Liver (tissue), 9 donors: Measurements from ENCODE around the gene TRA2A. TPM values are rescaled to one million over a fixed set of nuclear protein-coding genes. Genes with fewer than 3 reads are reported as not detected.

ENCODE experiments used
- DNase-seq: peaks from one replicate; pipeline ENCODE4 v3.0.0-alpha.2; 2017; ENCODE audit warnings: low spot score
- H3K27ac ChIP-seq, 2 donors: one replicate each; pipeline ENCODE4 v1.7.0; 2013; ENCODE audit warnings: inconsistent platforms in 2 of 2, low read length in 2 of 2, control low read depth in 1 of 2, low read depth in 1 of 2, mild to moderate bottlenecking in 1 of 2
- H3K27me3 ChIP-seq, 4 donors: one replicate each; pipeline versions ENCODE4 v1.6.1 to v1.7.0; 2013; ENCODE audit warnings: low read length in 3 of 4, inconsistent platforms in 1 of 4, mild to moderate bottlenecking in 1 of 4, moderate library complexity in 1 of 4; ENCODE audit not compliant: control insufficient read depth in 4 of 4, insufficient read depth in 4 of 4
- H3K36me3 ChIP-seq, 4 donors: one replicate each; pipeline versions ENCODE4 v1.6.1 to v1.7.0; 2013; ENCODE audit warnings: low read length in 3 of 4, mild to moderate bottlenecking in 3 of 4, low read depth in 1 of 4, moderate library complexity in 1 of 4; ENCODE audit not compliant: control insufficient read depth in 4 of 4, insufficient read depth in 3 of 4
- H3K4me1 ChIP-seq, 4 donors: one replicate each; pipeline versions ENCODE4 v1.6.1 to v1.7.0; 2013; ENCODE audit warnings: low read length in 3 of 4, mild to moderate bottlenecking in 3 of 4, moderate library complexity in 1 of 4; ENCODE audit not compliant: control insufficient read depth in 4 of 4, insufficient read depth in 4 of 4
- H3K4me3 ChIP-seq, 3 donors: one replicate each; pipeline versions ENCODE4 v1.6.1 to v1.7.0; 2013; ENCODE audit warnings: low read length in 3 of 3, control low read depth in 1 of 3, low read depth in 1 of 3, mild to moderate bottlenecking in 1 of 3
- H3K9ac ChIP-seq, 2 donors: one replicate each; pipeline ENCODE4 v1.7.0; 2013; ENCODE audit warnings: low read length in 2 of 2, mild to moderate bottlenecking in 2 of 2, moderate library complexity in 2 of 2, control low read depth in 1 of 2, low read depth in 1 of 2
- H3K9me3 ChIP-seq, 4 donors: one replicate each; pipeline versions ENCODE4 v1.6.1 to v1.7.0; 2013; ENCODE audit warnings: low read length in 3 of 4; ENCODE audit not compliant: control insufficient read depth in 4 of 4
- ATF3 ChIP-seq: IDR thresholded peaks from 2 replicates; pipeline ENCODE4 v1.6.1; 2016; ENCODE audit warnings: antibody characterized with exemption
- CTCF ChIP-seq: fragments of 150-350 bp; IDR thresholded peaks from 2 replicates; pipeline ENCODE4 v1.5.1; 2017; ENCODE audit warnings: improper control_type of control experiment, low read depth, low read length; ENCODE audit not compliant: missing input control
- EGR1 ChIP-seq, 2 donors: IDR thresholded peaks; 2 replicates each; pipeline ENCODE4 v1.6.1; 2016 to 2018; ENCODE audit warnings: antibody characterized with exemption in 2 of 2, low read depth in 2 of 2
- FOXA1 ChIP-seq: IDR thresholded peaks from 2 replicates; pipeline ENCODE4 v1.6.1; 2016; ENCODE audit warnings: antibody characterized with exemption
- FOXA2 ChIP-seq: IDR thresholded peaks from 2 replicates; pipeline ENCODE4 v1.6.1; 2016; ENCODE audit warnings: antibody characterized with exemption
- GABPA ChIP-seq, 2 donors: IDR thresholded peaks in 1 of 2; conservative IDR thresholded peaks in 1 of 2; 2 replicates each; pipeline ENCODE4 v1.6.1; 2016; ENCODE audit warnings: antibody characterized with exemption in 2 of 2, mild to moderate bottlenecking in 1 of 2, moderate library complexity in 1 of 2
- HNF4A ChIP-seq, 2 donors: conservative IDR thresholded peaks; 2 replicates each; pipeline ENCODE4 v1.6.1; 2016; ENCODE audit warnings: antibody characterized with exemption in 2 of 2, mild to moderate bottlenecking in 2 of 2
- HNF4G ChIP-seq: IDR thresholded peaks from 2 replicates; pipeline ENCODE4 v1.6.1; 2016; ENCODE audit warnings: antibody characterized with exemption
- JUND ChIP-seq, 2 donors: IDR thresholded peaks; 2 replicates each; pipeline ENCODE4 v1.6.1; 2016; ENCODE audit warnings: antibody characterized with exemption in 2 of 2
- MAX ChIP-seq: IDR thresholded peaks from 2 replicates; pipeline ENCODE4 v1.6.1; 2016; ENCODE audit warnings: antibody characterized with exemption
- NR2F2 ChIP-seq: IDR thresholded peaks from 2 replicates; pipeline ENCODE4 v1.6.1; 2016; ENCODE audit warnings: antibody characterized with exemption
- RAD21 ChIP-seq, 2 donors: IDR thresholded peaks; 2 replicates each; pipeline ENCODE4 v1.6.1; 2016; ENCODE audit warnings: antibody characterized with exemption in 2 of 2, mild to moderate bottlenecking in 2 of 2
- REST ChIP-seq: IDR thresholded peaks from 2 replicates; pipeline ENCODE4 v1.6.1; 2016; ENCODE audit warnings: antibody characterized with exemption, mild to moderate bottlenecking
- RXRA ChIP-seq, 2 donors: IDR thresholded peaks; 2 replicates each; pipeline ENCODE4 v1.6.1; 2017 to 2018; ENCODE audit warnings: antibody characterized with exemption in 2 of 2, mild to moderate bottlenecking in 1 of 2
- SP1 ChIP-seq: IDR thresholded peaks from 2 replicates; pipeline ENCODE4 v1.6.1; 2018; ENCODE audit warnings: antibody characterized with exemption, mild to moderate bottlenecking
- TAF1 ChIP-seq: conservative IDR thresholded peaks from 2 replicates; pipeline ENCODE4 v1.6.1; 2016; ENCODE audit warnings: antibody characterized with exemption, mild to moderate bottlenecking
- YY1 ChIP-seq: IDR thresholded peaks from 2 replicates; pipeline ENCODE4 v1.6.1; 2016; ENCODE audit warnings: antibody characterized with exemption, mild to moderate bottlenecking
- ZBTB33 ChIP-seq: IDR thresholded peaks from 2 replicates; pipeline ENCODE4 v1.6.1; 2016; ENCODE audit warnings: antibody characterized with exemption
- WGBS: extraction: QIAGEN DNeasy Blood & Tissue Kit; methylation state at CpG from one replicate; pipeline ENCODE4 v1.1.7; 2013; 5-methylcytosine and 5-hydroxymethylcytosine counted together
- polyA plus RNA-seq, 2 donors: library from polyadenylated mRNA; stranded (reverse) in 1 of 2; unstranded in 1 of 2; fragments of 200-250 nt in 1 of 2; fragments of >200 nt in 1 of 2; fragmentation: Nextera tagmentation in 1 of 2; extraction: Ambion mirVana in 1 of 2; gene quantifications; one replicate each; pipeline versions ENCODE4 v1.2.1 to v1.2.3, GENCODE V29; 2013 to 2015
- total RNA-seq, 2 donors: library from RNA; depleted of rRNA; stranded (reverse); fragments of >200 nt; gene quantifications; one replicate each; pipeline ENCODE4 v1.2.3, GENCODE V29; 2014
- donor health status: healthy.
- donor health status: healthy.
- donor health status: healthy.
- donor health status: healthy.
- donor health status: healthy.

Gene TRA2A
- total RNA-seq (10 to 100 TPM; 19.2 to 25.9 TPM), polyA plus RNA-seq (10 to 100 TPM; 13.7 to 24.3 TPM)

- peak; percentile 94 for TF ChIP-seq REST
- peak in 1 of 2 donors; percentile 35 for TF ChIP-seq JUND (IDR thresholded peaks at IDR 0.05)
- TF ChIP-seq SP1 = peak; percentile 56
- no peak for TF ChIP-seq GABPA (IDR thresholded peaks at IDR 0.05 in 1 of 2, conservative IDR thresholded peaks at IDR 0.05 in 1 of 2)
- TF ChIP-seq ATF3 = no peak
- peak; percentile 97 for TF ChIP-seq TAF1
- TF ChIP-seq MAX = peak; percentile 44
- TF ChIP-seq FOXA2 = no peak
- TF ChIP-seq FOXA1 = no peak
- TF ChIP-seq ZBTB33 = peak; percentile 98
- no peak for TF ChIP-seq NR2F2
- no peak for TF ChIP-seq CTCF
- TF ChIP-seq RXRA (IDR thresholded peaks at IDR 0.05) = no peak
- TF ChIP-seq RAD21 (IDR thresholded peaks at IDR 0.05) = no peak
- no peak for TF ChIP-seq HNF4G
- no peak for TF ChIP-seq EGR1 (IDR thresholded peaks at IDR 0.05; ENCODE audit: low read depth in 2 of 2)
- peak; percentile 99 for TF ChIP-seq YY1
- TF ChIP-seq HNF4A (conservative IDR thresholded peaks at IDR 0.05) = no peak
- WGBS = 14% methylated on average over 50 of the region's 50 CpGs
Measured at GRCh38 chr7:23531794-23532489, at the start of gene TRA2A. Gene TRA2A, minus strand, starts transcription at chr7:23531981. Its CDS starts 157 bp downstream, at chr7:23531824.

More at GRCh38 chr7:23531794-23532489, at the start of gene TRA2A:
- peak within 1 kb of the TSS; percentile 75 to 99 (median 90) for H3K4me3 ChIP-seq
- DNase-seq = peak; percentile 99
- no peaks in the 10 kb centered on the region for H3K9me3 ChIP-seq
- H3K27ac ChIP-seq = peak within 1 kb of the TSS; percentile 95 to 99
- H3K9ac ChIP-seq = peak within 1 kb of the TSS; percentile 79 to 96
- no peaks in the 10 kb centered on the region for H3K27me3 ChIP-seq
- no peaks in the 10 kb centered on the region for H3K36me3 ChIP-seq
- peaks cover 7 to 23% (median 10%) of the 10 kb centered on the region in 4 donors for H3K4me1 ChIP-seq
